Skeletal muscle tissue (tissue), 4 donors: ENCODE measurements around the gene CASQ1. TPM values are rescaled to one million over a fixed set of nuclear protein-coding genes. Genes with fewer than 3 reads are reported as not detected.

Experiments
- H3K27ac ChIP-seq: one replicate; pipeline ENCODE4 v1.7.0; 2013; ENCODE audit warnings: mild to moderate bottlenecking, low read depth, low read length, inconsistent platforms
- H3K27me3 ChIP-seq, 3 donors: one replicate each; pipeline ENCODE4 v1.7.0; 2013; ENCODE audit warnings: low read length in 3 of 3; ENCODE audit not compliant: control insufficient read depth in 3 of 3, insufficient read depth in 3 of 3
- H3K36me3 ChIP-seq, 3 donors: one replicate each; pipeline ENCODE4 v1.7.0; 2013; ENCODE audit warnings: low read length in 3 of 3; ENCODE audit not compliant: control insufficient read depth in 3 of 3, insufficient read depth in 3 of 3
- H3K4me1 ChIP-seq, 3 donors: one replicate each; pipeline ENCODE4 v1.7.0; 2013; ENCODE audit warnings: low read length in 3 of 3, mild to moderate bottlenecking in 3 of 3; ENCODE audit not compliant: control insufficient read depth in 3 of 3, insufficient read depth in 3 of 3
- H3K4me3 ChIP-seq, 3 donors: one replicate each; pipeline ENCODE4 v1.7.0; 2013; ENCODE audit warnings: low read length in 3 of 3
- H3K9ac ChIP-seq, 3 donors: one replicate each; pipeline ENCODE4 v1.7.0; 2013; ENCODE audit warnings: low read length in 3 of 3, mild to moderate bottlenecking in 3 of 3, moderate library complexity in 2 of 3, low read depth in 1 of 3
- H3K9me3 ChIP-seq, 3 donors: one replicate each; pipeline ENCODE4 v1.7.0; 2013; ENCODE audit warnings: low read length in 3 of 3; ENCODE audit not compliant: control insufficient read depth in 3 of 3
- total RNA-seq: library from RNA; depleted of rRNA; stranded (reverse); fragments of >200 nt; gene quantifications from one replicate; pipeline ENCODE4 v1.2.3, GENCODE V29; 2014
- donor health status: Osteomylitis.

CASQ1 gene
- total RNA-seq, 1 donor from 2014 or later: 616 TPM

- Histone ChIP-seq H3K36me3 (peaks cover 72 to 90% (median 84%) of the 10 kb centered on the region in 3 donors), H3K4me1 (peaks cover 18 to 21% (median 20%) of the 10 kb centered on the region in 3 donors), H3K4me3 (no peak overlapping the region), H3K27me3 (no peaks in the 10 kb centered on the region), H3K9me3 (no peaks in the 10 kb centered on the region), H3K27ac (peak overlapping the region; percentile 63), H3K9ac (peak overlapping the region; percentile 23 to 41 (median 41))
Observed at GRCh38 chr1:160219062-160219929, 28.9 kb downstream of the CASQ1 start.

- peak overlapping the region in 1 of 3 donors; percentile 9 for H3K9ac ChIP-seq
- peaks cover 18 to 21% (median 20%) of the 10 kb centered on the region in 3 donors for H3K4me1 ChIP-seq
- no peak overlapping the region for H3K27ac ChIP-seq
- H3K4me3 ChIP-seq: no peak overlapping the region
- peaks cover 76 to 94% (median 86%) of the 10 kb centered on the region in 3 donors for H3K36me3 ChIP-seq
- no peaks in the 10 kb centered on the region for H3K9me3 ChIP-seq
- H3K27me3 ChIP-seq: no peaks in the 10 kb centered on the region
Observed at GRCh38 chr1:160220301-160220700, 29.9 kb downstream of the CASQ1 start.

- Histone ChIP-seq H3K9me3 (no peaks in the 10 kb centered on the region), H3K9ac (no peak overlapping the region), H3K27ac (no peak overlapping the region), H3K27me3 (no peaks in the 10 kb centered on the region), H3K4me3 (no peak overlapping the region), H3K4me1 (peaks cover 17 to 21% (median 18%) of the 10 kb centered on the region in 3 donors), H3K36me3 (peaks cover 74 to 94% (median 84%) of the 10 kb centered on the region in 3 donors)
Observed at GRCh38 chr1:160221089-160221488, 30.7 kb downstream of the CASQ1 start.

GRCh38 chr1:160222546-160222945, 32.2 kb downstream of the CASQ1 start:
- no peak overlapping the region for H3K4me3 ChIP-seq
- no peak overlapping the region for H3K9ac ChIP-seq
- H3K4me1 ChIP-seq: peaks cover 14 to 24% (median 19%) of the 10 kb centered on the region in 3 donors
- no peaks in the 10 kb centered on the region for H3K9me3 ChIP-seq
- no peaks in the 10 kb centered on the region for H3K27me3 ChIP-seq
- peaks cover 69 to 91% (median 86%) of the 10 kb centered on the region in 3 donors for H3K36me3 ChIP-seq
- no peak overlapping the region for H3K27ac ChIP-seq

GRCh38 chr1:160224606-160225005, 34.2 kb downstream of the CASQ1 start:
- H3K4me3 ChIP-seq: no peak overlapping the region
- no peak overlapping the region for H3K9ac ChIP-seq
- H3K27ac ChIP-seq: no peak overlapping the region
- no peaks in the 10 kb centered on the region for H3K9me3 ChIP-seq
- peaks cover 59 to 89% (median 86%) of the 10 kb centered on the region in 3 donors for H3K36me3 ChIP-seq
- H3K27me3 ChIP-seq: no peaks in the 10 kb centered on the region
- peaks cover 3 to 8% (median 3%) of the 10 kb centered on the region in 3 donors for H3K4me1 ChIP-seq

GRCh38 chr1:160225345-160225744, 35.0 kb downstream of the CASQ1 start:
- Histone ChIP-seq H3K9ac (no peak overlapping the region), H3K27ac (no peak overlapping the region), H3K27me3 (no peaks in the 10 kb centered on the region), H3K4me1 (peaks cover 0 to 6% (median 0%) of the 10 kb centered on the region in 3 donors), H3K4me3 (no peak overlapping the region), H3K36me3 (peaks cover 56 to 91% (median 88%) of the 10 kb centered on the region in 3 donors), H3K9me3 (no peaks in the 10 kb centered on the region)

- Histone ChIP-seq H3K9ac (no peak overlapping the region), H3K4me1 (peaks cover 0 to 6% (median 0%) of the 10 kb centered on the region in 3 donors), H3K4me3 (no peak overlapping the region), H3K36me3 (peaks cover 50 to 90% (median 89%) of the 10 kb centered on the region in 3 donors), H3K27me3 (no peaks in the 10 kb centered on the region), H3K27ac (no peak overlapping the region), H3K9me3 (no peaks in the 10 kb centered on the region)
Observed at GRCh38 chr1:160226623-160227022, 36.2 kb downstream of the CASQ1 start.

GRCh38 chr1:160227034-160227433, 36.7 kb downstream of the CASQ1 start:
- H3K9me3 ChIP-seq: no peaks in the 10 kb centered on the region

GRCh38 chr1:160227561-160227960, 37.2 kb downstream of the CASQ1 start:
- no peak overlapping the region for H3K27ac ChIP-seq
- H3K4me1 ChIP-seq: peaks cover 0 to 6% (median 0%) of the 10 kb centered on the region in 3 donors
- peaks cover 45 to 87% (median 83%) of the 10 kb centered on the region in 3 donors for H3K36me3 ChIP-seq

More at GRCh38 chr1:160227034-160227433, 36.7 kb downstream of the CASQ1 start:
- Histone ChIP-seq H3K27ac (no peak overlapping the region), H3K4me1 (peaks cover 0 to 6% (median 0%) of the 10 kb centered on the region in 3 donors), H3K4me3 (no peak overlapping the region), H3K27me3 (no peaks in the 10 kb centered on the region), H3K36me3 (peaks cover 50 to 91% (median 87%) of the 10 kb centered on the region in 3 donors), H3K9ac (no peak overlapping the region)

GRCh38 chr1:160228431-160228830, 38.1 kb downstream of the CASQ1 start:
- Histone ChIP-seq H3K9me3 (no peaks in the 10 kb centered on the region), H3K4me1 (peaks cover 0 to 6% (median 0%) of the 10 kb centered on the region in 3 donors), H3K36me3 (peaks cover 37 to 85% (median 74%) of the 10 kb centered on the region in 3 donors), H3K27me3 (no peaks in the 10 kb centered on the region), H3K27ac (no peak overlapping the region), H3K9ac (no peak overlapping the region), H3K4me3 (no peak overlapping the region)

More at GRCh38 chr1:160227561-160227960, 37.2 kb downstream of the CASQ1 start:
- no peaks in the 10 kb centered on the region for H3K9me3 ChIP-seq
- no peak overlapping the region for H3K9ac ChIP-seq
- H3K27me3 ChIP-seq: no peaks in the 10 kb centered on the region
- no peak overlapping the region for H3K4me3 ChIP-seq
